HG02943 (cell line): Measurements from ENCODE around the gene HSPG2.

Experiments used
- ATAC-seq: cut with Tn5 transposase; IDR thresholded peaks from one replicate; pipeline ENCODE4 v1.9.1; 2021; ENCODE audit warnings: mild to moderate bottlenecking, low read depth, moderate library complexity; ENCODE audit not compliant: unreplicated experiment

HSPG2 gene

DNA sequence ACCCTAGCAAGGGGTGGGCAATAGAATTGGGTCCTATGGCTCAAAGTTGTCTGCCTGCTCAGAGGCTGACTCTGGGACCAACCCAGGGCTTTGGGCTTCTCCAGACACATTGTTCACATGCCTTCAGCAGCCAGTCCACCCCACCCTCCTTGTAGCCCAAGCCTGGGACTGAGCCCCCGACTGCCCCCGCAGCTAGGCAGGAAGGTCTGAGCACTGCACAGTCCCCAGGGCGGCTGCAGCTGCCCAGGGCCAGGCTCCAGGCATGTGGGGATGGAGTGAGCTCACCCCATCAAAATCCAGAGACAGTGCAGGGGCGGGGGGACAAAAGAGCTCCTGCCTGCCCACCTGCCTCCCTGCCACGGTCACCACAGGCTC is 35.6 kb downstream of the HSPG2 start:
- ATAC-seq, result no peak

DNA sequence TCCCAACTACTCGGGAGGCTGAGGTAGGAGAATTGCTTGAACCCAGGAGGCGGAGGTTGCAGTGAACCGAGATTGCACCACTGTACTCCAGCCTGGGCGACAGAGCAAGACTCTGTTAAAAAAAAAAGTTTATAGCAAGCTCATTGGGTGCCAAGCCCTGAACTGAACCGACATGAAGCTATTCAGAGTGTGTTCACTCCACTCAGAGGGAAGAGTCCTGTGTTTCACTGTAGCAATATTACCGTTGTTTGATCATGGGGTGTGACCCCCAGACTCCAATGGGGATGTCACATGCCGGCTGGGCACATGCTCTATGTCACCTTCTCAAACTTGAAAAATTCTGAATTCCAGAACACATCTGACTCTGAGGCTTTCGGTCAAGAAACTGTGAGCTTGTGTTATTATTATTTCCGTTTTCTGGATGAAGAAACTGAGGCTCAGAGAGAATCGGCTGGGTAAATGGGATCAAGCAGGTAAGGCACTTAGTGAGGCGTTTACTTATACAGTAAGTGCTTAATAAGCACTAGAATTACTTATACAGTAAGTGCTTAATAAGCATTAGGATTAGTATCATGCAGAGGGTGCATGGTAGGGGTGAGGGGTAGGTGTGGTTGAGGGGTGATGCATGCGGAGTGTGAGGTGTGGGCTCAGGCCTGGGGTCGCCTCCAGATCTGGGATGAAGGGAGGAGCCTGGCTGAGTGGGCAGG is 36.2 kb downstream of the HSPG2 start:
- ATAC-seq, result no peak

DNA sequence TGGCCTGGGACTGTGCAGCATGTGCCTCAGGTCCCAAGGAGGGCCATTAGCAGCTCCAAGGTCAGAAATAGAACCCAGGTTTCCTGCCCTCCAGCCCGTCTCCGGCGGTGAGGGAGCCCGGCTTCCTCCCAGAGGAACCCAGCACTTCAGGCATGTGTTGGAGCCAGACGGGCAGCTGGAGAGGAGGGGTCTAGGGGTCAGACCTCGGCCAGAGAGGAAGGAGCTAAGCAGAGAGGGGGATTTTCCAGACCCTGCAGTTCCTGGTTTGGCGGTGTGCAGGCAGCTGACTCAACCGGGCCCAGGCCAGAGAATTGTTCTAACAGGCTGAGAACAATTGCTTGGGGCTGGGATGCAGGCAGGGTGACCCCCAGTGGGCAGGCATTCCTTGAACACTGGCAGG is 37.1 kb downstream of the HSPG2 start:
- ATAC-seq, result no peak

DNA sequence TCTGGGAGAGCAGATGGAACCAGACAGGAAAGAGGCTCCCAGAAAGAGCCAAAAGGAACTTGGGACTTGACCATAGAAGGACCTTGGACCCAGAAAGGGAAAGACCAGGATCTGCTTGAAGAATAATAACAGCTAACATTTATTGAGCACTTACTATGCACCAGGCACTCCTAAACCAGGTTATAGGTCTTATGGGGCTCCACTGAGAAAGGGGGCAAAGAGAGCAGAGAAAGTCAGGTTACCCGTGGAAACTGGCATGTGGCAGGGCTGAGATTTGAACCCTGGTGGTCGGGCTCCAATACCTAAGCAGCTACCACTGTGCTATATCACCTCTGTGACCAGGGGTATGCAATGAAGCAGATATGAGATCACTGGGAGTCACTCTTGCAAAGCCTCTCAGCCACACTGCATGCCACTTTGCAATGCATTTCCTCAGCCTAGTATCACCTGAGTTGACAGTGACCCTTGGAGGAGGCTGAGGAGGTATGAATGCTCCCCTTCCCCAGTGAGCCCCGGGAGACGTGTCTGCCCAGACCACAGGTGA is 37.8 kb downstream of the HSPG2 start:
- no peak for ATAC-seq

DNA sequence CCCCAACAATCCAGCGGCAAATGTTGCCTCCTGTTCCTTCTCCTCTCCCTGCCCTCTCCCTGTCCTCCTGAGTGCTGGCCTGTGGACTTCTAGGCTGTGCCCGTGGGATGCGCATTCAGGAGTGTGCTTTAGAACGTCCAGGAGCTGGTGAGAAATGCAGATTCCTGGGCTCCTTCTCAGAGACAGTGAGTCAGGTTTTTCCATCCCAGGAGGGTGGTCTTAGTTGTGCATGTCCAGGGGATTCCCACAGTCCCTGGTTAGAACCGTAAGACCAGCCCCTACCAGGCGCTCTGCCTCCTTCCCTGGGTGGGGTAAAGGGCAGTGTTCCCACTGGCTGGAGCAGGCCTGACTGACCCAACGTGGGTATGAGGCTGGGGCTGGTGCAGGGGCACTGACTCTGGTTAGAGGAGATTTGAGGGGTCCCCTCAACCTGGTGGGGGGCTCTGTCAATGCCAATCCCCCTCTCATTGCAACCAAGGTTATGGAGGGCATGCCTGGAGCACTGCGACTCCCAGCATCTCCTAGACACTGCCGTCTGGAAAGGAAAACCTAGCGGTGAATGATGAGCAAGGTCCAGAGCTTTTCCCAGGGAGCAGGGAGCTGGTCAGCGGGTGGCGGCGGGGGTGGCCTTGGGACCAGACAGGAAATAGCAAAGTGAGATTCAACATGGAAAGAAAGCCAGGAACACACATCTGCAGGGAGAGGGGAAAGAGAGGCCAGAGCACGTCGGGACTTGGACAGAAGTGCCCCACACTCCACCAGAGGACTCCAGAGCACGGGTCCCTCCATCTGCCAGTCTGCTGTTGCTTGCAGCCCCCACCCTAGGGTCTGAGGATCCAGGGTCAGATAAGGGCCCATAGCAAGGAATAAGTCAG is 38.5 kb downstream of the HSPG2 start:
- ATAC-seq, result no peak

DNA sequence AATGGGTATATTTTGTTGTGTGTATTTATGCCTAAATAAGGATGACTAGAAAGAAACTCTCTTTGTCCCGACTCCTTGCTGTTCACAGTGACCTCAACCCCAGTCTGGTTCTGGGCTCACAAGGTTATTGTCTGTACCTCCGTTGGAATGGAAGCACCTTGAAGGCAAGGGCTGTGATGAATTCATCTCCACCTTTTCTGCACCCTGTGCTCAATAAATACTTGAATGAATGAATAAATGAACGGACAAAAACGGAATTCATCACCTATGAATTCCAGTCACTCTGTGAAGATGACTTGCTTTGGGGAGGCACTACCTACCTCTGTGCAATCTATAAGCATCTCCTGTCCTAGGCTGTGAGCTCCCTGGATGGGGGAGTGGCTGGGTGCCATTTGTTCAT is 39.3 kb downstream of the HSPG2 start:
- ATAC-seq, result no peak

DNA sequence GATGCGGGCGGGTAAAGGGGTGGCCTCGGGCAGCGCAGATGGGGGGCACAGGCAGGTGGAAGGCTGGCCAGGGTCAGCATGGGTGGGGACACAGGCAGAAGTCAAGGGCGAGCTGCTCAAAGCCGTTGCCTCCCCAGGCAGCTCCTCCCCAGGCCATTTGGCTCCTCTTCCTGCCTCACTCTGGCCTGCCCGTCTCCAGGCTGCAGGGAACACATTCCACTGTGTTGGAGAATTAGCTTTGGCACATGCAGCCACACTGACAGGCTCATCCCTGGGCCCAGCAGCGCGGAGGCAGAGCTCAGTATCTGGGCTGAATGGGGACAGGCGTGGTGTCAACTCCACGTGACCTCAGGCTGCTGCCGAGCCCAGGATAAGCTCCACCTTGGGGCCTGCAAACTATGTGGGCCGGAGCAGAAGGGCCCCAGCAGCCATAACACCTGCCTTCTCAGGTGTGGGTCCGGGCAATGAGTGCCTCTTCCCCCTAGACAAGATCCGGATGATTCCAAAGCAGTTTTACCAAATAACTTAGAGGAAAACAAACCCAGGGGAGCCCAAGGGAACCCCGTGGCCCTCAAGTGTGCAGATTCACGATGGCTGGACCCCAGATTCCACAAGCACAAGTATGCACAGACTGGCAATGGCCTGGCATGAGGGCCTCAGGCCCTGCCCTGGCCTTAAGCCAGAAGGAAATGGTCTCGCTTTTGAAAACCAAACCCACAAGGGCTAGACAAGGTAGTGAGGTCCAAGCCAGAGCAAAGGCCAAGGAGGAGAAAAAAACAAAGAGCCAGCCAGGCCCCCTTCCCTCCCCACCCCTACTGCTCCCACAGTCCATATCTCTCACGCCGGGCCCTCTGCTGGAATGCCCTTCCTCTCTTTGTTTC is 40.2 kb downstream of the HSPG2 start:
- no peak for ATAC-seq

DNA sequence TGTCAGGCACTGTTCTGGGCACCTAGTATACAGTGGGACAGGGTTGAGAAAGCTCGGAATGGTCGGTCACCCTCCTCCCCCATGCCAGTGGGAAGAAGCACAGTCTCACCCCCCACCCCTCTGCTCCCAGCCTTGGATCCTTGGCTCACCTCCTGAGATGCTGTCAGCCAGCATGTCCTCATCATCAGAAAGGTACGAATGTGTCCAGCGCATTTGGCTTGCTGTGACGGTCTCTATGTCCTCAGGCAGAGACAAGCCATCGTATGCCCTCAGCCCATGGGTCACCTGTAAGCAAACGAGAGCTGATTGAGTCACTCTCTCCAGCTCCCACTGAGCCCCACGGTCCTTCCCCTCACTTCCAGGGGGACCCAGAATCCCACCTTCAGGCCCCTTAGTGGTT is 41.1 kb downstream of the HSPG2 start:
- ATAC-seq, result no peak

DNA sequence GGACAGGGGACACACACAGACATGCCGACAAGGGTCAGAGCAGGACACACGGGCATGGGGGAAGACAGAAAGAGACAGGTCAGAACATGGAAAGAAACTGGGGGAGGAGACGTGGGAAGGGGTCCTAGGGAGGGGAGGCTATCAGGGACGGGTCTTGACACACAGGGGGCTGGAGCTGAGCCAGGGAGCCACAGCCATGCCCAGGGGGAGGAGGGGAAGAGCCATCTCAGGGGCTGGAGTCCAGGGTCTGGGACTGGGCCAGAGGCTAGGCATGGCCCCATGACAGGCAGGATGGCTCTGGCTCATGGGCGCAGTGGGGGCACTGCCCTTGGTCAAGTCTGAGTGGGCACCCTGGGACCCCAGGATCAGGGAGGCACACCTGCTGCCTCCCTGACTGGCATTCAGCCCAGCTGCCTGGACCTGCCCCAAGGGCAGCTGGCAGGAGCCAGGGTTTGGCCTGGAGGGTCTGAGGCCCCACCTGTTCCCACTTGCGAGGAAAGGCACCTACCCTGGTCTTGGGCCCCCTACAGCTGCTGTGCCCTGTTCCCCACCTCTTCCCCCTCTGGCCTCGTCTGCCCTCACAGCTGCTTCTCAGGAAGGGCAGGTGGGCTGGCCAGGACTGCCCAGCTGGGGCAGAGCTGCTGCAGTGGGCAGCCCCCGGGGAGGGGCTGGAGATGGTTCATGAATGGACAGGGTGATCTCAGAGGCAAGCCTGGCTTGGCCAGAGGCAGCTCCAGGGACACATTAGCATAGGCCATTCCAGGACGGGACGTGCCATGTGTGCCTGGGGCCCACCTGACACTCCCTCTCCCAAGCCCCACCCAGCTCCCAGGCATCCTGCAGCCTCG is 42.9 kb downstream of the HSPG2 start:
- ATAC-seq, result no peak

DNA sequence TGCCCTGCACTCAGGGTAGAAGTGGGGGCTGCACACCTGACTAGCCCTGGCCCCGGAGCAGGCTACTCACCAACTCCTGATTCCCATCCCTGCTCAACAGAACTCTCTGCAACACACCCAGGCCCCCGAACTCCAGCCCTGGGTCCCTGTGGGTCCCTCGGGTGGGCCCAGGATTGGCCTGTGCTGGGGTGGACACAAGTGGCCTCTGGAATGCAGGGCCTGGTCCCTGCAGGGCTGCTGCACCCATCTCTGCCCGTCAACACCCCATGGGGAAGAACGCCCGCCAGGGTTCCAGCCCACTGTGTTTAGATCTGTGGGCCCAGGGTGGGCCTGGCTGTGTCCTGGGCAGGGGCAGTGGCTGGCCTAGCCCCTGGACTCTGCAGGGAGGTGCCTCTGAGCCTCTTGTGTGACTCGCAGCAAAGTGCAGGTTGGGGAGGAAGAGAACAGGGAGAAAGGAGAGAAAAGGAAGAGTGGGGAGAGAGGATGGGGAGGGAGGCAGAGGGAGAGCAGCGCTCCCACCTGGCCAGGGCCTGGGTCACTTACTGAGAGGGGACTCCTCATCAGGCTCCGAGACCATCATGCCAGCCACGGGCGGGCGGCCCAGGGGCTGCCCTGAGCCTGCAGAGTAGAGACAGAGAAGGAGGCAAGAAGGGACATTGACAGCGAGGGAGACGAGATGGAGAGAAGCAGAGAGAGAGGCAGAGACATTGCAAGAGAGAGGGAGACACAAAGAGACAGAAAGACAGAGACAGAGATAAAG is 43.9 kb downstream of the HSPG2 start:
- no peak for ATAC-seq

DNA sequence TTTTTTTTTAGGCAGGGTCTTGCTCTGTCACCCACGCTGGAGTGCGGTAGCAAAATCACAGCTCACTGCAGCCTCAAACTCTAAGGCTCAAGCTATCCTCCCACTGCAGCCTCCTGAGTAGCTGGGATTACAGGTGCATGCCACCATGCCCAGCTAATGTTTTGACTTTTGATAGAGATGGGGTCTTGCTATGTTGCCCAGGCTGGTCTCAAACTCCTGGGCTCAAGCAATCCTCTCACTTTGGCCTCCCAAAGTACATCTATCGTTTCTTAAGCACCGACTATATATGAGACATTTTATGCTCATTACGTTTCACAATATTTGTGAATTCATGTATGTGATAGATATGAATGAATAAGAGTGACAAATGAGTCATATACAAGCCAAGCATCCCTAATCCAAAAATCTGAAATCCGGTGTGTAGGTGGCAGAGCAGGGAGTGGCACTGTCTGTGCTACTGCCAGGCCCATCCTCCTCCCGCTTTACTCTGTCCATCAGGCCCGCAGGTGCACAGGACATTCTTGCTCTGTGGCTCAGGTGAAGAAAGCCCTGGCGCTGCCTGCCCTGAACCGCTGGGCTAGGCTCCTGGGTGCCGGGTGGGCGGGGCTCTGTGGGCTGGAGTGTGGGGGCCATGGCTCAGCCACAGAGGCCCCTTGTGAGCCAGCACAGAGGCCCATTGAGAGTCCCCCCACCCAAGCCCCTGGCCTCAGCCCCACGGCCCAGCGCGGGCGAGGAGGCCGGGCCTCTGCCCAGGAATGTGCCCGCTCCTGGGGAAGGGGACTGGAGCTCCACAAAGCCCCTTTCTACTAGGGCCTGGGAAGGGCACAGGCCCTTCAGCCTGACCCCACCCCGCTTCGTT is 45.3 kb downstream of the HSPG2 start:
- no peak for ATAC-seq

DNA sequence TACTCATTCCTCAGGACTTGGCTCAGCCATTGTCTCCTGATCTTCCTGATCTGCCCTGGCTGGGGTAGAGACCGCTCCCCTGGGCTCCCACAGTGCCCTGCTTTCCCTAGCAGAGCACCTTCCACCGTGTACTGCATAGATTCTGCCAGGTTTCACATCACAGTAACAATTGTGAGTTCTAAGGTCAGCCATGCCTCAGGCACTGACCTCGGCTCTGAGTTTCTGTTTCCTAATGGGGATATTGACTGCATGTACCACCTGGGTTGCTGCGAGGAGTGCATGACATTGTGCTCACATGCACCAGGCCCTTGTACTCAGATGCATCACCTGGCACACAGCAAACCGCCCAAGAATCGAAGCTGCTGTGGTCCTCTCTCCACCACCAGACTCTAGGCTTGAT is 46.0 kb downstream of the HSPG2 start:
- ATAC-seq, result no peak

DNA sequence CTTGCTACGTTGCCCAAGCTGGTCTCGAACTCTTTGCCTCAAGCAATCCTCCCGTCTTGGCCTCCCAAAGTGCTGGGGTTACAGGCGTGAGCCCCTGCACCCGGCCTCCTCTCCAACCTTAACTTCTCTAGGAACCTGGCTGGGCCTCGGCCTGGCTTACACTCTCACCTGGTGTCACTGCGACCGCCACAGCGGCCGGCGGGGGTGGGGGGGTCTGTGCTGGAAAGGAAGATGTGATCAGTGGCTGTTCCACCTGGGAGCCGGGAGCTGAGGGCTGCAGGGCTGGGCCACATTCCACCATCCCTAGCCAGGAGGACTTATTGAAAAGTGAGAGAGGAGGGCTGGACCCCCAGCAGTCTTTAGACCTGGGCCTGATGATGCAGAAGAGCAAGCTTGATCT is 48.6 kb downstream of the HSPG2 start:
- ATAC-seq, result no peak

DNA sequence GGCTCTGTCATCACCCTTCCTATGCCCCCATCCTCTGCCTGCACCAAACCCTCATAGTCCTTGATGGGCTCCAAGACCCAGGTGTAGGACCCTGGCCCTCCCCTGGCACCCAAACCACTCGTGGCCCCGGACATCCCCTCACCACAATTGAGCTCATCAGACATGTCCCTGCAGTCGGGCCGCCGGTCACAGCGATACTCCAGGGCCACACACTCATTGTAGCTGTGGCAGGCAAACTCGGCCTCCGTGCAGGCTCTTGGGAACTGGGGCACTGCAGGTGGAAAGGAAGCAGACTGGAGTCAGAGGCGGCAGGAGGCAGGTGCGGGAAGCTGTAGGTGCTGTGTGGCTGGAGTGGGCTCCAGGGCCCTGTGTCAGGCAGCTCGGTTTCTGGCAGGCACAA is 49.3 kb downstream of the HSPG2 start:
- ATAC-seq, result no peak

DNA sequence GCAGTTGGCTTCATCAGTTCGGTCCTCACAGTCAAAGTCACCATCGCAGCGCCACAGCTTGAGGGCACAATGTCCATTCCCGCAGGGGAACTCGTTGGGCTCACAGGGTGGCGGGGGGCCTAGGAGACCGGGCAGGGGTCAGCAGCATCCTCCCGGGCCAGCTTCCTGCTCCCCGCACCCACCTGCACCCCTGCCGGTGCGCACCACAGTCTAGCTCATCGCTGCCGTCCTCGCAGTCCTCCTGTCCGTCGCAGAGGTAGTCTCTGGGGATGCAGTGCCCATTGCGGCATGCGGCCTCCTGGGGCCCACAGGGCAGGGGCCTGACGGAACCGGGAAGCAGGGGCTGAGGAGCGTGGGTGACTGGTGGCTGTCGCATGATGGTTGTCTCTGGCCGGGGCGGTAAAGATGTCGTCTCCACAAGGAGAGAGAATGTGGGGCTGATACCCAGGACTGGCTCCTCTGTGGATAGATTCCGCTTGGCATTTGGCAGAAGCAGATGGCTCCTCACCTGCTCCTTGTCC is 49.8 kb downstream of the HSPG2 start:
- no peak for ATAC-seq

DNA sequence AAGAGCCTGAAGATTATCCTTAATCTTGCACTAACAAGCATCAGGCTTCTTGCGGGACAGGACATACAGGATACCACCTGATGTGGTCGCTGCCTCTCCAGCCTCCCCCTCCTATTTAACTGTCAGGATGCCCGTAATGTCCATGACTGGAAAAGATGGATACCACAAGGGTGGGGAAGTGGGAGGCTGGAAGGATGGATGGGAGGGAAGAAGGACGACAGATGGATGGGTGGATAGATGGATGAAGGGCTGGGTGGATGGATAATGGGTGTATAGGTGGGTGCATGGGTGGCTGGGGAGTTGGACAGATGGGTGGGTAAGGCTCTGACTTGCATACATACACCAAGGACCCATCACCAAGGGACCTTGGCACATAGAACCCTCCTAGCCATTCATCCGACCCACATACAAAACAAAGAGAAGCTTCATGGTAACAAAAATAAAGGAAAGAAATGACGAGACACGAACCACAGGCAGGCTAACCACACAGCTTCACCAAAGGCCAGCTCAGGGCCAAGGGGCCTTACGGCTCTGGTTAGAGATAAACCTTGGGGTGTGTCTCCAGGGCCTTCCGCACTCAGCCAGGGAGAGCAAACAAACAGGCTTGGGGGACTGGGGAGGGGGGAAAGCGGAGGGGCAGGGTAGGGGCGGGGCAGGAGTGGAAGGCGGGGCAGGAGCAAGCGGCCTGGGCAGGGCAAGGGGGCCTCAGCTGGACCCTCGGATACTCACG is 50.5 kb downstream of the HSPG2 start:
- no peak for ATAC-seq

DNA sequence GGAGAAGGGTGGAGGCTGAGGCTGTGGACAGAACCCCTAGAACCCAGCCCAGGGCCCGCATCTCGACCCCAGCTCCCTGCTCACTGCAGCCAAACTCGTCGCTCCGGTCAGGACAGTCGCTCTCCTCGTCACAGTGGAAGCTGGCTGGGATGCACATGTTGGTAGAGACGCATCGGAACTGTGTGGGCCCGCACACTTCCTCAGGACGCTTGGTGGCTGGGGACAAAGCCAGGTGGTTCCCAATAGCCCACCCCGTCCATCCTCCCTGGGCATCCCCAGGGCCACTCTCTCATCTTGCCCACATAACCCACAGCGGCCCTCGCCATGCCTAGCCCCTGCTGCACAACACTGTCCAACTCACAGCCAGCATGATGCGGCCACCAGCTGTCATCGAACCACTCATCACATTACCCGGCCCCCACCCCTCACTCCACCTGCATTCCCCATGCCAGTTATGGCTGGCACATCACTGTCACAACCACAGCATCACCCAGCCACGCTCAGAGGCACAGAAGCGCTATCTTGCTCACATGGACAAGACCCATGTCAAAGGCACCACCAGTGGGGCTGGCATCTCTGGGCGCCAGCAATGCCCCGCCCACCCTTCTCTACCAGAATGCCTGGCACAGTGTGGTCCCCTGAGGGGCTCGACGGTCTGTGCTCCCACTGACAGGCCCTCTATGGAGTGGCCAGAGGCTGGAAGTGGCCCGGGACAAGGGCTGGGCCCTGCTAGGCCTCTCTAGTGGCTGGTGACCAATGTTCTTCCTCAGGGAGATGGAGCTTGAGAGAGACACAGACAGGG is 51.7 kb downstream of the HSPG2 start:
- no peak for ATAC-seq
